ENCODE measurements around the gene AGTRAP. TPM values are rescaled to one million over a fixed set of nuclear protein-coding genes. Genes with fewer than 3 reads are reported as not detected.

Gene AGTRAP
- total RNA-seq, 1 experiment from 2014 or later = 57.0 TPM

GRCh38 chr1:11725616-11726015 is 10.3 kb upstream of the AGTRAP start:
- intact Hi-C loops (cut with micrococcal nuclease; ENCODE audit: unreplicated experiment) (no loop called here), in situ Hi-C loops (cut with HindIII; ENCODE audit: low pct_unique_long_range_greater_than_20kb, low sequenced_read_pairs) (no loop called here)
- H3K27ac ChIP-seq (ENCODE audit: low read length) = no peak overlapping the region
- no peaks in the 10 kb centered on the region for H3K36me3 ChIP-seq (ENCODE audit: control insufficient read depth, insufficient read depth, low read length)
- ATAC-seq (no peak), DNase-seq (ENCODE audit: low read depth, low spot score) (no peak)
- H3K4me3 ChIP-seq (ENCODE audit: low read depth in 2 of 2, low read length in 2 of 2) = no peak overlapping the region
- no peak for TF ChIP-seq POLR2AphosphoS5 (IDR thresholded peaks at IDR 0.05; ENCODE audit: low read depth, low read length)
- no peak for TF ChIP-seq TCF7L2 (IDR thresholded peaks at IDR 0.05; ENCODE audit: low read depth, low read length)
- TF ChIP-seq, protein P1, sequence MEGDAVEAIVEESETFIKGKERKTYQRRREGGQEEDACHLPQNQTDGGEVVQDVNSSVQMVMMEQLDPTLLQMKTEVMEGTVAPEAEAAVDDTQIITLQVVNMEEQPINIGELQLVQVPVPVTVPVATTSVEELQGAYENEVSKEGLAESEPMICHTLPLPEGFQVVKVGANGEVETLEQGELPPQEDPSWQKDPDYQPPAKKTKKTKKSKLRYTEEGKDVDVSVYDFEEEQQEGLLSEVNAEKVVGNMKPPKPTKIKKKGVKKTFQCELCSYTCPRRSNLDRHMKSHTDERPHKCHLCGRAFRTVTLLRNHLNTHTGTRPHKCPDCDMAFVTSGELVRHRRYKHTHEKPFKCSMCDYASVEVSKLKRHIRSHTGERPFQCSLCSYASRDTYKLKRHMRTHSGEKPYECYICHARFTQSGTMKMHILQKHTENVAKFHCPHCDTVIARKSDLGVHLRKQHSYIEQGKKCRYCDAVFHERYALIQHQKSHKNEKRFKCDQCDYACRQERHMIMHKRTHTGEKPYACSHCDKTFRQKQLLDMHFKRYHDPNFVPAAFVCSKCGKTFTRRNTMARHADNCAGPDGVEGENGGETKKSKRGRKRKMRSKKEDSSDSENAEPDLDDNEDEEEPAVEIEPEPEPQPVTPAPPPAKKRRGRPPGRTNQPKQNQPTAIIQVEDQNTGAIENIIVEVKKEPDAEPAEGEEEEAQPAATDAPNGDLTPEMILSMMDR (IDR thresholded peaks at IDR 0.05) = no peak
- no peak for TF ChIP-seq REST (IDR thresholded peaks at IDR 0.05; ENCODE audit: insufficient read depth in 1 of 2, low read depth in 2 of 2, low read length in 1 of 2)
- TF ChIP-seq SIN3A (IDR thresholded peaks at IDR 0.05; ENCODE audit: borderline replicate concordance, insufficient read depth, low read depth, low read length) = no peak
- ChIA-PET POLR2A (no interaction called here), CTCF (no interaction called here)
- H3K4me1 ChIP-seq (ENCODE audit: control insufficient read depth, insufficient read depth, low read length) = peaks cover 11% of the 10 kb centered on the region
- no TSS peak for BruUV-seq (replicated peaks)
- no peaks in the 10 kb centered on the region for H3K9me3 ChIP-seq (ENCODE audit: control insufficient read depth, insufficient read depth, low read depth, low read length)
- no peaks in the 10 kb centered on the region for H3K27me3 ChIP-seq (ENCODE audit: control insufficient read depth, insufficient read depth, low read length)

DNA sequence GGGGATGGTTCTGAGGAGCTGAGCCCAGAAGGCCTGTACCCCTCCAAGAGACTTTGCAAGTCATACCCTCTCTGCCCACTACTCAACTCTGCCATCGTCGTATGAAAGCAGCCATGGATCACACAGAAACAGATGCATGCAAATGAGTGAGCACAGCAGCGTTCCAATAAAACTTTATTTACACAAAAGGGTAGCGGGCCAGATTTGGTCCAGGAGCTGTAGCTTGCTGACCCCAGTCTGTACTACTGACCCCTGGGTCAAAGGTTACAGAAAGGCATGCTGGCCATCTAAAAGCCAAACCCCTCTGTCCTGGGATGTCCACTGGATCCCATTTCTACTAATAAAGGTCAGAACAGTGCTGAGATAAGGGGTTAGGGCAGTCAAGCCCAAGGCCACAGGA is 8.8 kb upstream of the AGTRAP start:
- no peak for ATAC-seq
- POLR2A ChIA-PET = interaction anchor here (0.6 kb wide), 1 partner anchor 55 kb away, joined by 4 read pairs; no protein-coding TSS in a partner anchor
- no peak for TF ChIP-seq SIN3A (IDR thresholded peaks at IDR 0.05; ENCODE audit: borderline replicate concordance, insufficient read depth, low read depth, low read length)
- TF ChIP-seq, protein P1 (IDR thresholded peaks at IDR 0.05) = no peak
- no peak for TF ChIP-seq TCF7L2 (IDR thresholded peaks at IDR 0.05; ENCODE audit: low read depth, low read length)
- TF ChIP-seq POLR2AphosphoS5 (IDR thresholded peaks at IDR 0.05; ENCODE audit: low read depth, low read length) = no peak
- TF ChIP-seq REST (IDR thresholded peaks at IDR 0.05; ENCODE audit: insufficient read depth in 1 of 2, low read depth in 2 of 2, low read length in 1 of 2) = no peak
- DNase-seq (ENCODE audit: low read depth, low spot score) = no peak
- Histone ChIP-seq H3K27ac (ENCODE audit: low read length) (no peak overlapping the region), H3K4me1 (ENCODE audit: control insufficient read depth, insufficient read depth, low read length) (peaks cover 11% of the 10 kb centered on the region; the same call in 1 of the 2 replicates), H3K36me3 (ENCODE audit: control insufficient read depth, insufficient read depth, low read length) (no peaks in the 10 kb centered on the region), H3K9me3 (ENCODE audit: control insufficient read depth, insufficient read depth, low read depth, low read length) (no peaks in the 10 kb centered on the region), H3K4me3 (ENCODE audit: low read depth in 2 of 2, low read length in 2 of 2) (no peak overlapping the region), H3K27me3 (ENCODE audit: control insufficient read depth, insufficient read depth, low read length) (no peaks in the 10 kb centered on the region)
- intact Hi-C loops (cut with micrococcal nuclease; ENCODE audit: unreplicated experiment) (no loop called here), in situ Hi-C loops (cut with HindIII; ENCODE audit: low pct_unique_long_range_greater_than_20kb, low sequenced_read_pairs) (no loop called here)
- BruUV-seq (replicated peaks) = no TSS peak
- CTCF ChIA-PET = no interaction called here

Measured in Panc1 (cell line).